ENCODE measurements around the gene ACTR3. TPM values are rescaled to one million over a fixed set of nuclear protein-coding genes. Genes with fewer than 3 reads are reported as not detected.

The ACTR3 gene
- polyA plus RNA-seq, 1 experiment = 340 TPM

DNA sequence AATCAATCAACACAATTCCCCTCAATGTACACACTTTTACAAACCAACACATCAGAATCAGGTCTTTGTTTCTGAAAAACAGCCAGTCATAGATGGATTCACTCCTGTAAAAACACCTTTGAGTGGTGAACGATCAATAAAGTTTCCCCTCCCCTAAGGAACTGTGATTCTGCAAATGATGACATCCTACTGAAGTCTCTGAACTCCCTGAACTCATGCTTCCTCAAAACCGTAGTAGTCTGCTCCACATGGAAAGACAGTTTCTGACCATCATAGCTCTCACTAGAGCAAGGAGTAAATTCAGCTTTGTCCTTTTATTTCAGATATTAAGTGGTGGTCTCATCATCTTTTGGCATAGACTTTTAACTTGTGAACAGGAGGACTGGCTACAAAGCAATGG, 43.5 kb upstream of the ACTR3 start:
- Histone ChIP-seq H3K36me3 (ENCODE audit: control insufficient read depth, insufficient read depth, low read length) (no peaks in the 10 kb centered on the region), H3K4me3 (ENCODE audit: low read depth, low read length) (no peak overlapping the region), H3K27me3 (ENCODE audit: control insufficient read depth, insufficient read depth, low read length) (no peaks in the 10 kb centered on the region)
- DNase-seq (ENCODE audit: low read depth) = no peak
- ChIA-PET CTCF (interaction anchor here (0.9 kb wide), 1 partner anchor 22 kb away, joined by 3 read pairs; no protein-coding TSS in a partner anchor), POLR2A (no interaction called here)
- TF ChIP-seq, protein P1, sequence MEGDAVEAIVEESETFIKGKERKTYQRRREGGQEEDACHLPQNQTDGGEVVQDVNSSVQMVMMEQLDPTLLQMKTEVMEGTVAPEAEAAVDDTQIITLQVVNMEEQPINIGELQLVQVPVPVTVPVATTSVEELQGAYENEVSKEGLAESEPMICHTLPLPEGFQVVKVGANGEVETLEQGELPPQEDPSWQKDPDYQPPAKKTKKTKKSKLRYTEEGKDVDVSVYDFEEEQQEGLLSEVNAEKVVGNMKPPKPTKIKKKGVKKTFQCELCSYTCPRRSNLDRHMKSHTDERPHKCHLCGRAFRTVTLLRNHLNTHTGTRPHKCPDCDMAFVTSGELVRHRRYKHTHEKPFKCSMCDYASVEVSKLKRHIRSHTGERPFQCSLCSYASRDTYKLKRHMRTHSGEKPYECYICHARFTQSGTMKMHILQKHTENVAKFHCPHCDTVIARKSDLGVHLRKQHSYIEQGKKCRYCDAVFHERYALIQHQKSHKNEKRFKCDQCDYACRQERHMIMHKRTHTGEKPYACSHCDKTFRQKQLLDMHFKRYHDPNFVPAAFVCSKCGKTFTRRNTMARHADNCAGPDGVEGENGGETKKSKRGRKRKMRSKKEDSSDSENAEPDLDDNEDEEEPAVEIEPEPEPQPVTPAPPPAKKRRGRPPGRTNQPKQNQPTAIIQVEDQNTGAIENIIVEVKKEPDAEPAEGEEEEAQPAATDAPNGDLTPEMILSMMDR (IDR thresholded peaks at IDR 0.05; ENCODE audit: insufficient read depth, low read depth, low read length) = no peak

GRCh38 chr2:113847144-113847543, 42.7 kb upstream of the ACTR3 start:
- no peak for DNase-seq (ENCODE audit: low read depth)
- CTCF ChIA-PET = interaction anchor here (0.9 kb wide), 1 partner anchor 23 kb away, joined by 3 read pairs; no protein-coding TSS in a partner anchor

GRCh38 chr2:113848758-113849415, 41.0 kb upstream of the ACTR3 start:
- TF ChIP-seq, protein P1 (IDR thresholded peaks at IDR 0.05; ENCODE audit: insufficient read depth, low read depth, low read length) = no peak
- ChIA-PET POLR2A (no interaction called here), CTCF (no interaction called here)
- Histone ChIP-seq H3K36me3 (ENCODE audit: control insufficient read depth, insufficient read depth, low read length) (no peaks in the 10 kb centered on the region), H3K27me3 (ENCODE audit: control insufficient read depth, insufficient read depth, low read length) (no peaks in the 10 kb centered on the region), H3K4me3 (ENCODE audit: low read depth, low read length) (no peak overlapping the region)
- no peak for DNase-seq (ENCODE audit: low read depth)

More at GRCh38 chr2:113847144-113847543, 42.7 kb upstream of the ACTR3 start:
- Histone ChIP-seq H3K4me3 (ENCODE audit: low read depth, low read length) (no peak overlapping the region), H3K27me3 (ENCODE audit: control insufficient read depth, insufficient read depth, low read length) (no peaks in the 10 kb centered on the region), H3K36me3 (ENCODE audit: control insufficient read depth, insufficient read depth, low read length) (no peaks in the 10 kb centered on the region)
- POLR2A ChIA-PET = no interaction called here
- TF ChIP-seq, protein P1 (IDR thresholded peaks at IDR 0.05; ENCODE audit: insufficient read depth, low read depth, low read length) = no peak

DNA sequence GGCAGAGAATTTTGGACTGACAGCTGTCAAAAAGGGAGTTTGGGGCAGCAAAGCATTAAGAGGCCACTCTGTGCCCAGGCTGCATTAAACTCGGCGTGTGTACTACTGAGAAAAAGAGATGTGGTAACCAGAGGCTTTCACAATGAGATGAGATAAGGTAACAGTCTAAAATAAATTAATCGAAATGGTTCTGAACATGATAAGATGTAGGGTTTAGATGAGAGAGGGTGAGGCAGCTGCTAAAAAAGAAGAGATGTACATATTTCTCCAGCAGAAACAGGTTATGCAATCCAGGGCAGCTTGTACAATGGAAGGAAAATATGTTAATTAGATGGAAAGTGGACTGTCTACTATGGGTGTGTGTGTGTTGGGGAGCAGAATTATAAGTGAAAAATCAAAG, 39.2 kb upstream of the ACTR3 start:
- no peaks in the 10 kb centered on the region for H3K27me3 ChIP-seq (ENCODE audit: control insufficient read depth, insufficient read depth, low read length)
- DNase-seq (ENCODE audit: low read depth) = no peak
- H3K4me3 ChIP-seq (ENCODE audit: low read depth, low read length) = no peak overlapping the region
- CTCF ChIA-PET = no interaction called here
- POLR2A ChIA-PET = no interaction called here
- no peaks in the 10 kb centered on the region for H3K36me3 ChIP-seq (ENCODE audit: control insufficient read depth, insufficient read depth, low read length)
- TF ChIP-seq, protein P1 (IDR thresholded peaks at IDR 0.05; ENCODE audit: insufficient read depth, low read depth, low read length) = no peak

DNA sequence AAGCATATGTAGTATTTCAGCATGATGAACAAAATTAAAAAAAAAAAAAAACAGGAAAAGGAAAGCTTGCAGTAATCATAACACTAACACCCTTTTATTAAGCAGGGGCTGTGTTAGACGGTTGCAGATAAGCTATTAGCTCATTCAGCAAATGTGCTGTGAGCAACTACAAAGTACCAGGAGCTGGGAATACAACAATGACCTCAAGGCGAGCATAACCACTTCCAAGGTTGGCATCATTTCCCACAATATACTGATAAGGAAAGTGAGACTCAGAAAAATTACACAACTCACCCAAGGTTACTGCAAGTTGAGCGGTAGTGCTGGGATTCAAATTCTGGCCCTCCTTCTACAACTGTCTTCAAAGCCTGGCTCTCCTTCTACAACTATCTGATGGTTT, 38.2 kb upstream of the ACTR3 start:
- Histone ChIP-seq H3K4me3 (ENCODE audit: low read depth, low read length) (no peak overlapping the region), H3K36me3 (ENCODE audit: control insufficient read depth, insufficient read depth, low read length) (no peaks in the 10 kb centered on the region), H3K27me3 (ENCODE audit: control insufficient read depth, insufficient read depth, low read length) (no peaks in the 10 kb centered on the region)
- CTCF ChIA-PET = no interaction called here
- TF ChIP-seq, protein P1 (IDR thresholded peaks at IDR 0.05; ENCODE audit: insufficient read depth, low read depth, low read length) = no peak
- POLR2A ChIA-PET = no interaction called here
- no peak for DNase-seq (ENCODE audit: low read depth)

All from BJ (cell line).